HL-60/S4 treated with phorbol 12-myristate 13-acetate at 8.2 ng/mL for 4 days and 3 days (cell line): ENCODE data around the gene DDB1.

Experiments used
- in situ Hi-C: fragments of 300-500 bp; cut with MboI; formaldehyde crosslinking; loops from 2 replicates; pipeline ENCODE4 v1.15.0; 2022; ENCODE audit warnings: low sequenced_read_pairs

The DDB1 gene

DNA sequence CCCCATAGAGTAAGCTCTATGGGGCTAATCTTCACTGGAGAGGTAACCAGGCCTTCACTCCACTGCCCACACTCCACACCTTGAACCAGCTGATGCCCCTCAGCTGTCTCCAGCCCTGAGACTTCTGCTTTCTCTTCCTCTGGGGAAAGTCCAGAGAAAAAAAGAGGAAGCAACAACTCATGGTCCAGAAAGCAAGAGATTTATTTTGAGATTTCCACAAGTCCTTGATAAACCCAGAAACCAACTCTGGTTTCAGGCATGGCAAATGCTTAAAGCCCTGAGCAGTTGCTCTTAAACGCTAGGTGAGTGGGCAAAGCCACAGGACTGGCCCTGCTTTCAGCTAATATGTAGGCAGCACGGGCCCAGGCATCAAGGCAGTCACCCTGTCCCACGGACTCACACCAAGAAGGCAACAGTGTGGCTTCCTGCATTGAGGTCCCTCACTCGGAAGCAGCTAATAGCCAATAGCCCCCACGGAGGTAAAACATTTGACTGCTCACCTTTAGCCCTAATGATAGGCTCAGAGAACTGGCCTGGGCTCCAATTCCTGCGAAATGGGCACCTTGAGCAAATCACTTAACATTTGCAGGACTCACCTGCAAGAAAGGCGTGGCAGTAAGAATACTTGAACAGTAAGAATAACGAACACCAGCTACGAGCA lies 24.5 kb upstream of the DDB1 start:
- in situ Hi-C loops = no loop called here

GRCh38 chr11:61356706-61357105 lies 23.8 kb upstream of the DDB1 start:
- in situ Hi-C loops = no loop called here

GRCh38 chr11:61354208-61354607 lies 21.3 kb upstream of the DDB1 start:
- in situ Hi-C loops = no loop called here

GRCh38 chr11:61353131-61354067 lies 20.5 kb upstream of the DDB1 start:
- in situ Hi-C loops = no loop called here

GRCh38 chr11:61352038-61352437 lies 19.1 kb upstream of the DDB1 start:
- in situ Hi-C loops = no loop called here

DNA sequence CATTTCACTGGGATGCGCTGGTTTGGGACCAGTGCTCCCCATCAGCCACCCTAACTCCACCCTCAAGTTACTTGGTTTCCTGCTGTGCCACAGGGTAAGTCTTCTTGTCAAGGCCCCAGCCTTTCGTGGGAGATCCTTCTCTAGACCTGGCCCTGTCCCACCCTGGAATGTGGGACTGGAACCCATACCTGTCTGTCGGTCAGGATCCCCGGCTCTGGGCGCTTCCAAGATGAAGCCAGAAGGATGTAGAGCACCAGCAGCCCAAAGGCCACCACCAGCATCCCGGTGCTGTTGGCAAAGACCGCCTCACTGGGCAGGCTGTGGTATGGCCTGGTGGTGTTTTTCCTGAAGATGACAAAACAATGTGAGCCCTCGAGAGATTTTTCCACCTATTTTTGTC lies 17.9 kb upstream of the DDB1 start:
- in situ Hi-C loops = no loop called here

GRCh38 chr11:61350336-61350735 lies 17.4 kb upstream of the DDB1 start:
- in situ Hi-C loops = no loop called here

DNA sequence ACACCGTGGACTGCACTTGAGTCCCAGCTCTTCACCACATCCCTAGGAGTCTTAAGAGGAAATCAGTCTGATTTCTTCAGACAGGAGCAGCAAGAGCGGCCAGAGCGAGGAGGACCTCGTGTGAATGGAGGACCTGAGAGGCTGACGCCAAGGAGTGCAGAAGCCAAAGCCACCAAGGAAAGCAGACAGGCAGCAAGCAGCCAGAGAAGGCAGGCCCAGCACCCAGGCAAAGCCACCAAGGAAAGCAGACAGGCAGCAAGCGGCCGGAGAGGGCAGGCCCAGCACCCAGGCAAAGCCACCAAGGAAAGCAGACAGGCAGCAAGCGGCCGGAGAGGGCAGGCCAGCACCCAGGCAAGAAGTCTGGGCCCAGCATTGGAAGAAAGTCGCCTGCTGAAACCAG lies 17.0 kb upstream of the DDB1 start:
- in situ Hi-C loops = no loop called here

DNA sequence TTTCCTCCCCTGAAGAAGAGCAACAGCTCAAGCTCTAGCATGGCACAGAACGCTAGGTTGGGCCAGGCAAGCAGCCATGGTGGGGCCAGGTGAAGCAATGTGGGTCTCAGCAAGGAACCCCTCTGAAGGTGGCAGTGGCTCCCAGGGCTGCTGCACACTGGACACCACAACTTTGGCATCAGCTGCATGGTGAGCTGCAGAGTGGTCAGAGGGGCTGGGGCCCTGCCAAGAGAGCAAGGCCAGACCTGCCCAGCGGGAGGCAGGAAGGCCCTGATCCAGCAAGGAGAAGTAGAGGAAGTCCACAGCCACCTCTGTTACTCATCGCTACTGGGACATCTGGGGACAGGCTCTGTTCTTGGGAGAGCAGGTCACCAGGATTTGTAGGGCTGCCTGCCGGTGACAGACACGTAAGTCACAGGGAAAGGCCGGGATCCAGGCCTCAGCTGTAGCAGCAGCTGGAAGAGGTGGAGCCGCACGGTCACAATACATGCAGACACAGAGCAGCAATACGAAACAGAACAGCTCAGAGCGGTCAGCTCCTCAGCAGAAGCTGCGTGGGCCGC lies 16.4 kb upstream of the DDB1 start:
- in situ Hi-C loops = no loop called here

DNA sequence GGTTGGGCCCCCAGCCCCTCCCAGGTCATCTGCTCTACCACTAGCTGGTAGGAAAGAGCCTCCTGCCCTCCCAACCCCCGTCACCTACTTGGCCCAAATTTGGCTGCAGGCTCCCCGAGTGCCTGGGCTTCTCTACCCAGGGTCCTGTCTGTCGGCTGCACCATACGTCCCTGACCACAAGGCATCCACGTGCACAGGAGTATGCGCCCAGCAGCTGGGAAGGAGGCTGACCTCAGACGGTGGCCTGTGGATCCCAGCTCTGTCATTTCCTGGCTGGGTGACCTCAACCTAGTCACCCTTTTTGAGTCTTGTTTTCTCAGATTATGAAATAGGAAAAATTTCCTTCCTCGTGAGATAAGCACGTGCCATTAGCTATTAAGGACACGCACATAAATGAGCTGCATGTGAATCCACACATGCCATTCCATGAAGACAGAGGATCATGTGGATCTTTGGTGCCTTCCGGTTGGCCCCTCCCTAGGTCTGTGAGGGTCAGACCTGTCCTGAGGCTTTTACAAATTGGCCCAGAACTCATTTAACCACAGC lies 15.1 kb upstream of the DDB1 start:
- in situ Hi-C loops = no loop called here

DNA sequence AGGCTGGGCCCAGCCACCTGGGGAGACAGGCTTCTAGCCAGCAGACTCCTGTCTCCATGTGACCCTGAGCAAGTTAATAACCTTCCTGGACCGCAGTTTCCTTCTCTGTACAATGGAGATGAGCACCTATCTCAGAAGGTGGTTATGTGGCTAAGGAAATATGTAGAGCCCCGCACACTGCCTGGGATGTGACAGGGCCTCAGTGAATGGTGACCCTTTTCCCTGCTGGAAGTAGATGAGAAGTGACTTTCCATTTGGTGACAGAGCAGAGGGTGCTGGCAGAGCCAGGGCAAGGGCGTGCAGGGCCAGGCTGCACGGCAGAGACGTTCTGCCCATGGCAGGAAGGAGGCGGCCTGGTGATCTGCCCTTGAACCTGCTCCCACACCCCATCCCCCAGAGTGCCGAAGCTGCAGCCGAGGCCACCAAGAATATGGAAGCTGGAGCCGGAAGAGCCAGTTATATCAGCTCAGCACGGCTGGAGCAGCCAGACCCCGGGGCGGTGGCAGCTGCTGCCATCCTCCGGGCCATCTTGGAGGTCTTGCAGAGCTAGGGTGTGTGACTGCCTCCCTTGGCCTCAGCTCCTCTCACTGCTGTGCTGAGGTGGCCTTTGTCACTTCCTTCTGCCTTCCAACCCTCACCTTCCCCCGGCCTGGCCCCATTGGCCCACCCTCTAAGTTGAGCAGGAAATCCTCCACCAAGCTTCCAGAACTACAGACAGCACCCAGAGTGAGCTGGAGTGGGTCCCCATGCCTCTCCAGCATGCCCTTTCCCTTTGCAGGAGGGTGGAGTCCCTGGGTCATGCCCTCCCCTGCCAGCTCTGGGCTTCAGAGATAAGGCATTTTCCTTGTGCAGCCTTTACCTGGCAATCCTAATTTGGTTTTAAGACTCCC lies 13.3 kb upstream of the DDB1 start:
- in situ Hi-C loops = no loop called here

- in situ Hi-C loops = no loop called here
Observed at GRCh38 chr11:61345170-61345610, 12.3 kb upstream of the DDB1 start.

GRCh38 chr11:61343792-61344745 lies 11.2 kb upstream of the DDB1 start:
- in situ Hi-C loops = no loop called here

DNA sequence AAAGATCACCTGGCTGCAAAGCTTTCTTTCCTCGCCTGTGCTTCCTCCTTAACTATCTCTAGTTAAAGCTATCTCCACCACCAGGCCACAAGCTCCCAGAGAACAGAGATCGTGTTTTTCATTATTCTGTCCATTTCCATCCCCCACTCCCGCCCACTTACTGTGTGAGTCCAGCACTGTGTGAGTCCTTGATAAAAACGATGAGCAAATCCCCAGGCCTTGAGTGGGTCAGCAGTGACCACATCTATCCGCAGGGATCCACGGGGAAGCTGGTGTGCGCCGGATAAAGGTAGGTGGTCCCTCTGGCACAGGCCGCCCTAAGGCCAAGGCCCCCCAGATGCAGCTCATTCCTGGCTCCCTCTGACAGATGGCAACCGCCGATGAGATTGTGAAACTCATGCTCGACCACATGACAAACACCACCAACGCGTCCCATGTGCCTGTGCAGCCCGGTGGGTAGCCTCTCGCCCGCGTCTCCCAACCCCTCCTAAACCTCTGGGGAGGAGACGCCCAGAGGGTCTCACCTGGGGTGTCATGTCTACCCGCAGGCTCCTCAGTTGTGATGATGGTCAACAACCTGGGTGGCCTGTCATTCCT lies 9.4 kb upstream of the DDB1 start:
- in situ Hi-C loops = no loop called here

- in situ Hi-C loops = no loop called here
Observed at GRCh38 chr11:61341706-61342105, 8.8 kb upstream of the DDB1 start.

DNA sequence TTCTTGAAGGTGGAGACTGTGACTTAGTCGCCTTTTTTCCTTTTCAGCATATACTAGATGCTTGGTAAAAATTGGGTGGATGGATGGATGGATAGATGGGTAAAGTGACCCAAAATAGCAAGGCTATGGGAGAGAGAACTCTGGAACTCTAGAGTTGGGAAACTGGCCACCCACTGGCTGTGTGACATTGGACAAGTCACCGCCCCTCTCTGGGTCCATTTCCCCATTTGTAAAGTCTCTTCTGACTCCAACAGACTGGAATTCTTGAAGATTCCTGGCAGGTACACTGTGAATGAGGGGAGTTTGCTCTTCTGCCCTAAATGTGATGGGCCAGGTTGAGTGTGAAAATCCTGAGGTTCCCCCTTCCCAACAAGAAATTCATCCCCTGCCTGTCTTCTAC lies 8.1 kb upstream of the DDB1 start:
- in situ Hi-C loops = no loop called here

DNA sequence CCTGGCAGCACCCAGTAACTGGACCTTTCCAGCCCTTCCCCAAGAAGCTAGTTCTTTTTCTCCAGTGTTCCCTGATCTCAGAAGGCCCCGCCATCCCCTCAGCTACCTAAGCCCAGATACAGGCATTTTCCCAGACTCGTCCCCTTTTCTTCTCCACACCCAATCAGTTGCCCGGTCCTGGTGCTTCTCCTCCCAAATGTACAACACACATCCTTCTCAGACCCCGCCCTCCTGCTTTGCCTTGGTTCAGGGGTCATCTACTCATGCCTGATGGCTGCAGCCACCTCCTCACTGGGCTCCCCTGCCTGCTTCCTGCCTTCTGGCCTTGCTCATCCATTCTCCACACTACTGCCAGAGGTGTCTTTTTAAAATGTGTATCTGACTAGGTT lies 6.6 kb upstream of the DDB1 start:
- in situ Hi-C loops = loop anchor here (5.0 kb wide), 1 partner anchor 48 kb away; no protein-coding TSS in a partner anchor

DNA sequence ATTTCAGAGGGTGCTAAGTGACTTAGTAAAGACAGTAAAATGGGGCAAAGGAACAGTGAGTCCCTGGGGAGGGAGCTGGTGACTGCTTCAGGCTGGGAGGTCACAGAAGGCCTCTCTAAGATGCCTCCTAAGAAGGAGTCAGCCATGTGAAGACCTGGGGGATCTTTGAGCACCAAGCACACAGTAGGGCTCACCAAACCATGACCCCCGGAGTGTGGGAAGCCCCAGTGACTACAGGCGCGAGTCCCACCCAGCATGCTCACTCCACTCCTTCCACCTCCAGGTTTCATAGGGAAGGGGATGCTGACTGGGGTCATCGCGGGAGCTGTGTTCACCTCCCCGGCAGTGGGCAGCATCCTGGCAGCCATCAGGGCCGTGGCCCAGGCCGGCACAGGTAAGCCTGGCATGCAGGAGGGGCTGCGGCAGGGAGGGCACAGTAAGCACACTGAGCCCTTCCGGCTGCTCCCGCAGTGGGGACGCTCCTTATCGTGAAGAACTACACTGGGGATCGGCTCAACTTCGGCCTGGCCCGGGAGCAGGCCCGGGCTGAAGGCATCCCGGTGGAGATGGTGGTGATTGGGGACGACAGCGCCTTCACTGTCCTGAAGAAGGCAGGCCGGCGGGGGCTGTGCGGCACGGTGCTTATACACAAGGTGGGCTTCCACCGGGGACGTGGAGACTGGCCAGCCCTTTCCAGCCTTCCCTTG lies 6.0 kb upstream of the DDB1 start:
- in situ Hi-C loops = loop anchor here (5.0 kb wide), 1 partner anchor 48 kb away; no protein-coding TSS in a partner anchor
